T-cell (primary cell): Measurements from ENCODE around the gene CFAP53. TPM values are rescaled to one million over a fixed set of nuclear protein-coding genes. Genes with fewer than 3 reads are reported as not detected.
A peak's percentile ranks its signal among the peaks of the same experiment; 100 is the strongest.
"Not testable (repeated sequence)": the region's sequence is repeated elsewhere in the genome, so short reads cannot be mapped to it uniquely, and the experiment has no call there.

ENCODE experiments used
- ATAC-seq, 4 experiments: fragments of 200-7000 bp in 3 of 4; fragments of 150-1000 bp in 1 of 4; cut with Tn5 transposase; replicated peaks in 1 of 4; 1 replicate in 3 of 4; 2 replicates in 1 of 4; pipeline ENCODE4 v1.10.0; 2021; ENCODE audit warnings: moderate library complexity in 3 of 4, mild to moderate bottlenecking in 2 of 4, moderate number of reproducible peaks in 1 of 4
- CTCF ChIA-PET, 2 donors: fragments of 300-600 bp; sonication (Branson Sonifier 250); formaldehyde crosslinking; loops; one replicate each; lab custom pipeline; 2022; ENCODE audit warnings: antibody characterized with exemption in 2 of 2; lab: Charles Lee
- POLR2A ChIA-PET, 2 donors: fragments of 300-600 bp; sonication (Branson Sonifier 250); formaldehyde crosslinking; loops; one replicate each; lab custom pipeline; 2022; ENCODE audit warnings: antibody characterized with exemption in 2 of 2; lab: Charles Lee
- DNase-seq, 35 experiments: peaks; one replicate each; pipeline versions ENCODE4 v3.0.0 to v3.0.0-alpha.2; 2013 to 2023
- H3K27ac ChIP-seq: one replicate; pipeline ENCODE4 v1.5.1; 2013; ENCODE audit warnings: low read length
- H3K27me3 ChIP-seq, 2 experiments: replicated peaks in 1 of 2; 1 replicate in 1 of 2; 2 replicates in 1 of 2; pipeline versions ENCODE4 v1.6.1 to v1.7.0; 2013; ENCODE audit warnings: low read length in 1 of 2, mixed read lengths in 1 of 2; ENCODE audit not compliant: control insufficient read depth in 2 of 2, insufficient read depth in 2 of 2; ENCODE audit errors: extremely low read depth in 1 of 2
- H3K36me3 ChIP-seq, 2 donors: 1 replicate in 1 of 2; 2 replicates in 1 of 2; pipeline versions ENCODE4 v1.6.1 to v1.7.0; 2013; ENCODE audit warnings: low read length in 1 of 2; ENCODE audit not compliant: control insufficient read depth in 2 of 2, insufficient read depth in 1 of 2; ENCODE audit errors: extremely low read depth in 1 of 2
- H3K4me1 ChIP-seq, 2 experiments: 1 replicate in 1 of 2; 2 replicates in 1 of 2; pipeline versions ENCODE4 v1.6.1 to v1.7.0; 2013; ENCODE audit warnings: low read length in 2 of 2, mixed read lengths in 1 of 2; ENCODE audit not compliant: insufficient read depth in 2 of 2, control insufficient read depth in 1 of 2; ENCODE audit errors: extremely low read depth in 1 of 2
- H3K4me3 ChIP-seq, 2 donors: 1 replicate in 1 of 2; 2 replicates in 1 of 2; pipeline versions ENCODE4 v1.5.1 to v1.7.0; 2013; ENCODE audit warnings: mild to moderate bottlenecking in 2 of 2, low read length in 1 of 2, moderate library complexity in 1 of 2; ENCODE audit not compliant: control insufficient read depth in 1 of 2; ENCODE audit errors: extremely low read depth in 1 of 2
- H3K9me3 ChIP-seq: 2 replicates; pipeline ENCODE4 v1.7.0; 2013
- H3K27ac Mint-ChIP-seq, 2 donors: one replicate each; pipeline ENCODE4 v1.8.0; 2020 to 2021; ENCODE audit warnings: mild to moderate bottlenecking in 2 of 2, mixed read lengths in 2 of 2
- H3K27me3 Mint-ChIP-seq, 2 donors: one replicate each; pipeline ENCODE4 v1.8.0; 2021 to 2022; ENCODE audit warnings: mixed read lengths in 2 of 2
- H3K36me3 Mint-ChIP-seq: one replicate; pipeline ENCODE4 v1.8.0; 2021; ENCODE audit warnings: mixed read lengths
- H3K4me1 Mint-ChIP-seq, 3 donors: one replicate each; pipeline ENCODE4 v1.8.0; 2020 to 2022; ENCODE audit warnings: mixed read lengths in 3 of 3, mild to moderate bottlenecking in 1 of 3
- H3K4me3 Mint-ChIP-seq, 3 donors: one replicate each; pipeline ENCODE4 v1.8.0; 2020 to 2022; ENCODE audit warnings: mild to moderate bottlenecking in 3 of 3, mixed read lengths in 3 of 3, moderate library complexity in 3 of 3
- H3K9me3 Mint-ChIP-seq, 3 donors: one replicate each; pipeline ENCODE4 v1.8.0; 2020 to 2022; ENCODE audit warnings: mixed read lengths in 3 of 3
- WGBS: methylation state at CpG from one replicate; pipeline ENCODE4 v1.1.5; 2013; ENCODE audit warnings: missing lambda C conversion rate; ENCODE audit not compliant: insufficient coverage; 5-methylcytosine and 5-hydroxymethylcytosine counted together
- total RNA-seq, 35 experiments: library from RNA in 6 of 35; stranded (reverse) in 6 of 35; fragments of 120-200 nt in 1 of 35; gene quantifications; one replicate each; pipeline versions ENCODE4 v1.2.1 to v1.2.4 and lab custom pipeline; 2013 to 2026

Gene CFAP53
- total RNA-seq, 5 donors from 2014 or later (not counting 1 experiment from before 2014, with no cell fraction given), result 0.56 to 1.2 (median 0.95) TPM; not detected in 1

DNA sequence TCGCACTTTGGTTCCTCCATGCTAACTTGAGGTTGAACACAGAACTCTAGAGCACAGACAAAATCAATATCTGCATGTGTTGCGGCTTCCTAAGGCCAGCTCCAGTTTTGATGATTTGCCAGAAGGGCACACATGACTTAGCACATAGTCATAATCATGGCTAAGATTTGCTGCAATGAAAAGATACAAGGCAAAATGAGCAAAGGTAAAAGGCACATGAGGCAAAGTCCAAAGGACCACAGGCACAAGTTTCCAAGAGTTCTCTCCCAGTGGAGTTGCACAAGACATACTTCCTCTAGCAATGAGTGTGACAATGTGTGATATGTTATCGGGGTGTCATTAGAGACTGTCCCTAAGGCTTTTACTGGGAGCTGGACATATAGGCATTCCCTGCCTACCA, 45.4 kb upstream of the CFAP53 start:
- Histone ChIP-seq H3K9me3 (no peaks in the 10 kb centered on the region), H3K27me3 (peaks cover 0 to 4% of the 10 kb centered on the region in 2 experiments), H3K4me1 (peaks cover 7 to 14% of the 10 kb centered on the region in 2 experiments), H3K36me3 (no peaks in the 10 kb centered on the region), H3K27ac (no peak overlapping the region), H3K4me3 (no peak overlapping the region)
- CTCF ChIA-PET, result no interaction called here
- Mint-ChIP-seq H3K27ac (no peak overlapping the region), H3K36me3 (no peaks in the 10 kb centered on the region), H3K27me3 (peaks cover 5 to 12% of the 10 kb centered on the region in 2 donors), H3K4me3 (no peak overlapping the region), H3K9me3 (no peaks in the 10 kb centered on the region), H3K4me1 (peaks cover 14 to 21% (median 14%) of the 10 kb centered on the region in 3 donors)
- WGBS, result 75% methylated on average over 2 of the region's 3 CpGs
- ATAC-seq (no peak), DNase-seq (no peak)
- POLR2A ChIA-PET, result no interaction called here

DNA sequence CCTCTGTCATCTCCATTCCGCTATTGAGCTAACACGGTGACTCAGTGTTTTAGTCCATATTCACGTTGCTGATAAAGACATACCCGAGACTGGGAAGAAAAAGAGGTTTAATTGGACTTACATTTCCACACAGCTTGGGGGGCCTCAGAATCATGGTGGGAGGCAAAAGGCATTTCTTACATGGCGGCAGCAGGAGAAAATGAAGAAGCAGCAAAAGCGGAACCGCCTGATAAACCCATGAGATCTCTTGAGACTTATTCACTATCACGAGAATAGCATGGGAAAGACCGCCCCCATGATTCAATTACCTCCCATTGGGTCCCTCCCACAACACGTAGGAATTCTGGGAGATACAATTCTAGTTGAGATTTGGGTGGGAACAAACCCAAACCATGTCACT, 43.8 kb upstream of the CFAP53 start:
- Histone ChIP-seq H3K9me3 (peaks cover 2% of the 10 kb centered on the region), H3K36me3 (no peaks in the 10 kb centered on the region), H3K4me3 (no peak overlapping the region), H3K4me1 (peaks cover 7 to 14% of the 10 kb centered on the region in 2 experiments), H3K27ac (no peak overlapping the region), H3K27me3 (peaks cover 0 to 4% of the 10 kb centered on the region in 2 experiments)
- POLR2A ChIA-PET, result no interaction called here
- H3K36me3 Mint-ChIP-seq, result no peaks in the 10 kb centered on the region
- H3K4me1 Mint-ChIP-seq, result peaks cover 14 to 21% (median 15%) of the 10 kb centered on the region in 3 donors
- H3K27me3 Mint-ChIP-seq, result peaks cover 7 to 12% of the 10 kb centered on the region in 2 donors
- H3K27ac Mint-ChIP-seq, result no peak overlapping the region
- H3K4me3 Mint-ChIP-seq, result no peak overlapping the region
- DNase-seq (no peak), ATAC-seq (no peak)
- 100% methylated on average over 3 of the region's 10 CpGs for WGBS
- peaks cover 2 to 3% (median 3%) of the 10 kb centered on the region in 3 donors for H3K9me3 Mint-ChIP-seq
- CTCF ChIA-PET, result no interaction called here

DNA sequence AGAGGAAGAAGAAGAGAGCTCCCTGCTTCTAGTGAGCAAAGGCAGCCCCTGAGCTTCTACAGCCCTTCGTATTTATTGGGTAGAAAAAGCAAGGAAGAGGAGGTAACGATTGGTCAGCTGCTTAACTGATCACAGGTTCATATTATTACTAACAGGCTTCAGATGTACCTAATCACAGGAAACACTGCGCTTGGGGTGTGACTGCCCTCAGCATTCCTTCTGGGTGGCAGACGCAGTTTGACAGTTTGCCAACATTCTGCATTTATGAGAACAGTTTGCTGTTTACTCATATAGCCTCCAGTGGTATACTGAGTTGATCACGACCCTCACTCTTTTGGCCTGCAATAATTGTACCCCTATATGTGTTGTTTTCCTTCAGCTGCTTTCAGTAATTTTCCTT, 42.6 kb upstream of the CFAP53 start:
- H3K9me3 Mint-ChIP-seq, ATAC-seq, H3K27ac Mint-ChIP-seq, H3K9me3 ChIP-seq, DNase-seq, H3K27me3 ChIP-seq, H3K36me3 Mint-ChIP-seq, H3K4me3 ChIP-seq, POLR2A ChIA-PET, H3K36me3 ChIP-seq, H3K27ac ChIP-seq: not testable (repeated sequence)
- Mint-ChIP-seq H3K4me3 (peak overlapping the region in 1 of 3 donors; percentile 85), H3K4me1 (peaks cover 14 to 21% (median 15%) of the 10 kb centered on the region in 3 donors), H3K27me3 (peaks cover 10 to 17% of the 10 kb centered on the region in 2 donors)
- H3K4me1 ChIP-seq, result peaks cover 7 to 14% of the 10 kb centered on the region in 2 experiments
- CTCF ChIA-PET, result interaction anchor here (0.6 kb wide), 2 partner anchors 800 to 815 kb away, joined by 4 to 5 read pairs; no protein-coding TSS in a partner anchor
- WGBS, result 61% methylated on average over 2 of the region's 5 CpGs

DNA sequence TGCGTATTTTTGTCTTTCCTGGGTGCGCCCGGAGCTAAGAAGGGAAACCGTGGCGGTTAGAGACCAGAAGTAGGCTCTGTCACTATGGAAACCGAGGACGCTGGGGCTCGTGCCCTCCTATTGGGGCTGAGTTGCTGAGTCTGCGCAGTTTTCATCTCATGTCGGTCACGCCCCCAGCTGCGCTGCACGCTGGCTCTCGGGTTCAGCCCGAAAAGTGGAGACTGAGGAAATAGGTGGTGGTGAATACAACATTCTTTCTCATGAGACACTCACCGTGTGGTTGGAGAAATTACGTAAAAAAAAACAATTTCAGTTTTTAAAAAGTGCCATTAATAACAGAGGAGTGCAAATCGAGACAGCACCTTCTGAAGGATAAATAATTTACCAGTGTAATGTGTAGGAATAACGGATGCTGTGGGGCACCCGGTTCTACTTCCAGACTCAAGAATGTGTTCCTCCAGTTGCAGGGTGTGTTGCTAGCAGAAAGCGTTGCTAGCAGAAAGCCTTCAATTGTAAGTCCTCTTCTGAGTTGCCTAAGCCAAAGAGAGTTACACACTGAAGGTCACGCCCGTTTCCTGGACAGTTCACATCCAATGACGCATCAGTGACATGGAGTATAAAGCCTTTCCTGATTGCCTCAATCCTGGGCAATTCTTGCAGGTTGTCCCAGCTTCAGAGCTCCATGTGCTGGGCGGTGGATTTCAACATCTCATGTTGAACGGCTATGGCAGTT, 41.6 kb upstream of the CFAP53 start:
- Histone ChIP-seq H3K36me3 (no peaks in the 10 kb centered on the region), H3K4me1 (peaks cover 7 to 14% of the 10 kb centered on the region in 2 experiments), H3K4me3 (peak overlapping the region; percentile 47 to 49), H3K27ac (peak overlapping the region; percentile 18), H3K27me3 (peaks cover 2 to 10% of the 10 kb centered on the region in 2 experiments), H3K9me3 (peaks cover 3% of the 10 kb centered on the region)
- peak; percentile 75 to 96 (median 89) for DNase-seq
- no peaks in the 10 kb centered on the region for H3K36me3 Mint-ChIP-seq
- H3K27me3 Mint-ChIP-seq, result peaks cover 17 to 21% of the 10 kb centered on the region in 2 donors
- peaks cover 3 to 5% (median 4%) of the 10 kb centered on the region in 3 donors for H3K9me3 Mint-ChIP-seq
- ChIA-PET CTCF (interaction anchor here in 1 of 2 donors (1.2 to 1.7 kb wide), 2 partner anchors 40 to 49 kb away, joined by 3 to 6 read pairs; no protein-coding TSS in a partner anchor), POLR2A (interaction anchor here in 1 of 2 donors (1.0 kb wide), 1 partner anchor 27 kb away, joined by 3 read pairs; the partner anchor contains the start of gene MBD1)
- peak overlapping the region; percentile 72 to 83 for H3K27ac Mint-ChIP-seq
- 2% methylated on average over 16 of the region's 26 CpGs for WGBS
- H3K4me3 Mint-ChIP-seq, result peak overlapping the region; percentile 83 to 87 (median 85)
- ATAC-seq, result peak; percentile 99 to 100 (median 100)
- peaks cover 14 to 21% (median 15%) of the 10 kb centered on the region in 3 donors for H3K4me1 Mint-ChIP-seq

DNA sequence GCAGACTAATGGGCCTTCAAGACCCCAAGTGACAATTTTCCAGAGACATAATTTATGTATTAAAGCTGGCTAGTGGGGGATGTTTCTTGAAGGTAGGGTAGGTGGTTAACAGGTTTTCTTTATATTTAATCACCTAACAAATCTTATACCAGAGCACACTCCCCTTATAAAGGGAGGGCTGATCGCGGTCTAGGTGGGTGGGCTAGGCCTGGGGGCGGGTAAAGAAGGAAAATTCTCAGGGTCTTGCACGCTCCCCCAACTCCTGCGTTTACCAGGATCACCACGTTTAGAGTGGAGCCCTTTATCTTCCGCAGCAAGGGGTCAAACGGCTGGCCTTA, 41.1 kb upstream of the CFAP53 start:
- peak; percentile 4 to 36 (median 13) for ATAC-seq
- ChIA-PET POLR2A (interaction anchor here in 1 of 2 donors (1.0 kb wide), 1 partner anchor 26 kb away, joined by 3 read pairs; the partner anchor contains the start of gene MBD1), CTCF (interaction anchor here in 1 of 2 donors (1.2 to 1.7 kb wide), 2 partner anchors 40 to 50 kb away, joined by 3 to 6 read pairs; no protein-coding TSS in a partner anchor)
- 0% methylated on average over 5 of the region's 8 CpGs for WGBS
- no peaks in the 10 kb centered on the region for H3K36me3 ChIP-seq
- peaks cover 23 to 26% of the 10 kb centered on the region in 2 donors for H3K27me3 Mint-ChIP-seq
- H3K4me3 ChIP-seq, result peak overlapping the region; percentile 47 to 49
- peak overlapping the region; percentile 83 to 87 (median 85) for H3K4me3 Mint-ChIP-seq
- peaks cover 14 to 19% (median 15%) of the 10 kb centered on the region in 3 donors for H3K4me1 Mint-ChIP-seq
- H3K9me3 Mint-ChIP-seq, result peaks cover 3 to 5% (median 4%) of the 10 kb centered on the region in 3 donors
- peaks cover 7 to 14% of the 10 kb centered on the region in 2 experiments for H3K4me1 ChIP-seq
- H3K9me3 ChIP-seq, result peaks cover 3% of the 10 kb centered on the region
- H3K27ac ChIP-seq, result peak overlapping the region; percentile 18
- peaks cover 4 to 15% of the 10 kb centered on the region in 2 experiments for H3K27me3 ChIP-seq
- no peaks in the 10 kb centered on the region for H3K36me3 Mint-ChIP-seq
- H3K27ac Mint-ChIP-seq, result peak overlapping the region; percentile 72 to 83
- DNase-seq, result no peak

DNA sequence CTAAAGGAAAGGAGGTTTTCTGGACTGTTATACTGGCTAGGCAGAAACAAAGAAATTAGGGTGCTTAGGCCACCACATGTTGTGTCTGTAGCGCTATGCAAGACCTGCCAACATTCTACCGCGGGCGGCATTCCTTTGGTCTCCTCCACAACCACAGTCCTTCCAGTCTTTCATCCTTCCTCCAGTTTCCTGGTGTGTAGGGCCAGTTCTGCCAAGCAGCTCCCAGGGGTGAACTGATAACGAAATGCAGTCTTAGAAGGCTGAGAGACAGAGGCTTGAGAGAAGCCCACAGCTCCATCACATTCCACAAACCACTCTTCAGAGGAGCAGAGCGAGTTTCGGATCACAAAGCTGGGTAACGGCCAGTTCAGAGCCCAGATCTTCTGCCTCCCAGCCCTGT, 40.6 kb upstream of the CFAP53 start:
- Histone ChIP-seq H3K4me3 (peak overlapping the region in 1 of 2 donors; percentile 47), H3K27me3 (peaks cover 4 to 15% of the 10 kb centered on the region in 2 experiments)
- H3K27me3 Mint-ChIP-seq, result peaks cover 25 to 28% of the 10 kb centered on the region in 2 donors

More for the DNA sequence above, 40.6 kb upstream of the CFAP53 start:
- ATAC-seq (no peak), DNase-seq (no peak)
- Mint-ChIP-seq H3K36me3 (no peaks in the 10 kb centered on the region), H3K27ac (peak overlapping the region; percentile 69 to 83), H3K9me3 (peaks cover 3 to 5% (median 4%) of the 10 kb centered on the region in 3 donors), H3K4me3 (peak overlapping the region; percentile 83 to 87 (median 85)), H3K4me1 (peaks cover 14 to 19% (median 15%) of the 10 kb centered on the region in 3 donors)
- POLR2A ChIA-PET, result interaction anchor here in 1 of 2 donors (1.0 kb wide), 1 partner anchor 26 kb away, joined by 3 read pairs; the partner anchor contains the start of gene MBD1
- Histone ChIP-seq H3K27ac (peak overlapping the region; percentile 18), H3K36me3 (no peaks in the 10 kb centered on the region), H3K4me1 (peaks cover 7 to 14% of the 10 kb centered on the region in 2 experiments), H3K9me3 (peaks cover 3% of the 10 kb centered on the region)
- 94% methylated on average over 3 of the region's 8 CpGs for WGBS
- CTCF ChIA-PET, result interaction anchor here in 1 of 2 donors (1.2 to 1.7 kb wide), 2 partner anchors 39 to 50 kb away, joined by 3 to 6 read pairs; no protein-coding TSS in a partner anchor
